ENCODE data around the gene GIMAP1. TPM values are rescaled to one million over a fixed set of nuclear protein-coding genes. Genes with fewer than 3 reads are reported as not detected.

The GIMAP1 gene
- polyA plus RNA-seq, 1 donor from 2014 or later = not detected

- no peaks in the 10 kb centered on the region for H4K20me1 ChIP-seq (ENCODE audit: insufficient read depth)
- no peaks in the 10 kb centered on the region for H3K36me3 ChIP-seq (ENCODE audit: insufficient read depth, low read length)
- H3K4me2 ChIP-seq (ENCODE audit: low read length) = no peak overlapping the region
- H3K9me3 ChIP-seq (ENCODE audit: low read length) = no peaks in the 10 kb centered on the region
- TF ChIP-seq MXI1 (conservative IDR thresholded peaks at IDR 0.05; ENCODE audit: poor library complexity, severe bottlenecking) (no peak), RAD21 (conservative IDR thresholded peaks at IDR 0.05) (no peak), TAF1 (IDR thresholded peaks at IDR 0.05; ENCODE audit: low read depth) (no peak), SMC3 (conservative IDR thresholded peaks at IDR 0.05; ENCODE audit: poor library complexity) (no peak), EP300 (conservative IDR thresholded peaks at IDR 0.05; ENCODE audit: poor library complexity, severe bottlenecking) (no peak)
- no peak overlapping the region for H3K9ac ChIP-seq (ENCODE audit: low read length)
- H3K27me3 ChIP-seq (ENCODE audit: insufficient read depth, low read depth, low read length) = no peaks in the 10 kb centered on the region
- H3K79me2 ChIP-seq (replicated peaks; ENCODE audit: insufficient read depth, low read length) = no peaks in the 10 kb centered on the region
- no peak overlapping the region for H2AFZ ChIP-seq (ENCODE audit: low read depth, low read length)
- no peaks in the 10 kb centered on the region for H3F3A ChIP-seq (ENCODE audit: insufficient read depth, low read length, poor library complexity, severe bottlenecking)
- no peak overlapping the region for H3K27ac ChIP-seq (ENCODE audit: low read length)
- H3K4me3 ChIP-seq (ENCODE audit: low read length) = no peak overlapping the region
- no peaks in the 10 kb centered on the region for H3K9me2 ChIP-seq (ENCODE audit: insufficient read depth, low read length)
These were observed 22.6 kb downstream of the GIMAP1 start for GRCh38 chr7:150739033-150739432.

DNA sequence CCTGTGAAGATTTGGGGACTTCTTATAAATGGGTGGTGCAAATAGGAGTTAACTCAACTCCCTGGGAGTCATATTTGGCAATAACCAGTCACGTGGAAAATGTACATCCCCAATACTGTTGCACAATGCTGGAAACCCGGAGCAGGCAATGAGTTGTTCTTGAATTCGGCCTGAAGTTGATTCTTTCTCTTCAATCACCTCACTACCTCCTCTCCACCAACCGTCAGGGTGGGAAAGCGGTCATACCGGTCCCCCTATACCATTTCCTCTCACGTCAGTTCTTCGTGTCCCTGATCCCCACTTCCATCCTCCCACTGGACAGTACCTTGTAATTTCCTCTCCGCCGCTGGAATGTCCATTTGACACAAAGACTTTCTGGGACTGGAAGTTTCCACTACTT, 23.6 kb downstream of the GIMAP1 start:
- no peaks in the 10 kb centered on the region for H3K9me2 ChIP-seq (ENCODE audit: insufficient read depth, low read length)
- H2AFZ ChIP-seq (ENCODE audit: low read depth, low read length) = no peak overlapping the region
- no peaks in the 10 kb centered on the region for H3K9me3 ChIP-seq (ENCODE audit: low read length)
- no peaks in the 10 kb centered on the region for H3F3A ChIP-seq (ENCODE audit: insufficient read depth, low read length, poor library complexity, severe bottlenecking)
- H3K27me3 ChIP-seq (ENCODE audit: insufficient read depth, low read depth, low read length) = no peaks in the 10 kb centered on the region
- no peak overlapping the region for H3K4me2 ChIP-seq (ENCODE audit: low read length)
- H3K9ac ChIP-seq (ENCODE audit: low read length) = no peak overlapping the region
- H3K4me3 ChIP-seq (ENCODE audit: low read length) = no peak overlapping the region
- TF ChIP-seq POLR2AphosphoS5 (IDR thresholded peaks at IDR 0.05) = no peak
- no peak for TF ChIP-seq EP300 (conservative IDR thresholded peaks at IDR 0.05; ENCODE audit: poor library complexity, severe bottlenecking)
- TF ChIP-seq RAD21 (conservative IDR thresholded peaks at IDR 0.05) = no peak
- TF ChIP-seq TAF1 (IDR thresholded peaks at IDR 0.05; ENCODE audit: low read depth) = no peak
- TF ChIP-seq, protein P1, sequence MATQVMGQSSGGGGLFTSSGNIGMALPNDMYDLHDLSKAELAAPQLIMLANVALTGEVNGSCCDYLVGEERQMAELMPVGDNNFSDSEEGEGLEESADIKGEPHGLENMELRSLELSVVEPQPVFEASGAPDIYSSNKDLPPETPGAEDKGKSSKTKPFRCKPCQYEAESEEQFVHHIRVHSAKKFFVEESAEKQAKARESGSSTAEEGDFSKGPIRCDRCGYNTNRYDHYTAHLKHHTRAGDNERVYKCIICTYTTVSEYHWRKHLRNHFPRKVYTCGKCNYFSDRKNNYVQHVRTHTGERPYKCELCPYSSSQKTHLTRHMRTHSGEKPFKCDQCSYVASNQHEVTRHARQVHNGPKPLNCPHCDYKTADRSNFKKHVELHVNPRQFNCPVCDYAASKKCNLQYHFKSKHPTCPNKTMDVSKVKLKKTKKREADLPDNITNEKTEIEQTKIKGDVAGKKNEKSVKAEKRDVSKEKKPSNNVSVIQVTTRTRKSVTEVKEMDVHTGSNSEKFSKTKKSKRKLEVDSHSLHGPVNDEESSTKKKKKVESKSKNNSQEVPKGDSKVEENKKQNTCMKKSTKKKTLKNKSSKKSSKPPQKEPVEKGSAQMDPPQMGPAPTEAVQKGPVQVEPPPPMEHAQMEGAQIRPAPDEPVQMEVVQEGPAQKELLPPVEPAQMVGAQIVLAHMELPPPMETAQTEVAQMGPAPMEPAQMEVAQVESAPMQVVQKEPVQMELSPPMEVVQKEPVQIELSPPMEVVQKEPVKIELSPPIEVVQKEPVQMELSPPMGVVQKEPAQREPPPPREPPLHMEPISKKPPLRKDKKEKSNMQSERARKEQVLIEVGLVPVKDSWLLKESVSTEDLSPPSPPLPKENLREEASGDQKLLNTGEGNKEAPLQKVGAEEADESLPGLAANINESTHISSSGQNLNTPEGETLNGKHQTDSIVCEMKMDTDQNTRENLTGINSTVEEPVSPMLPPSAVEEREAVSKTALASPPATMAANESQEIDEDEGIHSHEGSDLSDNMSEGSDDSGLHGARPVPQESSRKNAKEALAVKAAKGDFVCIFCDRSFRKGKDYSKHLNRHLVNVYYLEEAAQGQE (IDR thresholded peaks at IDR 0.05; ENCODE audit: borderline replicate concordance) = no peak
- TF ChIP-seq CTCF (IDR thresholded peaks at IDR 0.05; ENCODE audit: poor library complexity, severe bottlenecking) = no peak
- TF ChIP-seq MXI1 (conservative IDR thresholded peaks at IDR 0.05; ENCODE audit: poor library complexity, severe bottlenecking) = no peak
- no peak for TF ChIP-seq SMC3 (conservative IDR thresholded peaks at IDR 0.05; ENCODE audit: poor library complexity)
- no peak for TF ChIP-seq EZH2 (IDR thresholded peaks at IDR 0.05; ENCODE audit: borderline replicate concordance, insufficient read depth, low read length, poor library complexity, severe bottlenecking)
- no peaks in the 10 kb centered on the region for H3K79me2 ChIP-seq (replicated peaks; ENCODE audit: insufficient read depth, low read length)
- H3K36me3 ChIP-seq (ENCODE audit: insufficient read depth, low read length) = no peaks in the 10 kb centered on the region
- H3K27ac ChIP-seq (ENCODE audit: low read length) = no peak overlapping the region
- H4K20me1 ChIP-seq (ENCODE audit: insufficient read depth) = no peaks in the 10 kb centered on the region
